K562 treated with DMSO at 1 percent for 12 hours (cell line): ENCODE results near the gene SOX6. TPM values are rescaled to one million over a fixed set of nuclear protein-coding genes. Genes with fewer than 3 reads are reported as not detected.

Experiments
- total RNA-seq: library from RNA; unstranded; fragments of 300-600 nt; gene quantifications from 2 replicates; pipeline ENCODE4 v1.2.3, GENCODE V29; 2022; ENCODE audit not compliant: insufficient read depth

SOX6 gene
- total RNA-seq = 0.81 and 5.8 TPM in 2 replicates

DNA sequence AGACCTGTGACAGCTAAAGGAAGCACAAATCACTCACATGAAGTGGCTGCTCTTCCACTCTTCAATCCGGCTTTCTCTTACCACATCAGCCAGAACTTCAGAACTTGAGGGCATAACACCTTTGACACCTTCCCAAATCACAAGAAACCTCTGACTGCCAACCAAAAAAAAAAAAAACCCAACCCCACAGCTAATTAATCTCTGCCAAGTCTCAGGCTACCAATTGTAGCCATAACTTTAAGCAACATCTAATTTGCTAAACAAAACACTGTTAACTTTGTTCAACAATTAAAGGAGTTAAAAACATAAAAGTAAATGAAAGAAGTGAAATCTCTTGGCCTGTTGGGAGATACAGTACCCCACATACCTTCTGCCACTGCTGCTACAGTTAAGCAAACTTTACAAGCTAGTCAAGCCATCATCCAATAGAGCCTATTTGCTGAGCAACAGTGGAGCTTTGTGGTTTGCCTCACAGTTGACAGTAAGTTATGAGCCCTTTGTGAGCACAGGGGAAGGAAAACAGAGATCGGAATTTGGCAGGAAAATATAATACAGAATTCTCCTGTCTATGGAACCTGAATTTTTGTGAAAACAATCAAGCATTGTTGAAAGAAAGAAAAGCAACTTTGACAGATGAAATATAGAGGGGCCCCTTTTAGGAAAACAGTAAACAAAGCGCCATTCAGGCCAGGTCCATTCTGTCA, at the start of gene SOX6:
Gene SOX6, minus strand, starts transcription at position 490 of the 704 bp plus-strand sequence. CDS start 15,298 bp downstream, outside the sequence.

